ENCODE results near the gene SH3PXD2B.

The SH3PXD2B gene

GRCh38 chr5:172438319-172438668, 16.0 kb downstream of the SH3PXD2B start:
- TF ChIP-seq RAD21 (IDR thresholded peaks at IDR 0.05; ENCODE audit: low read depth) (no peak), EP300 (IDR thresholded peaks at IDR 0.05; ENCODE audit: borderline replicate concordance) (peak; percentile 32; the same call in 1 of the 2 replicates), USF1 (IDR thresholded peaks at IDR 0.05) (no peak), YY1 (IDR thresholded peaks at IDR 0.05; ENCODE audit: low read depth) (no peak), CEBPB (IDR thresholded peaks at IDR 0.05) (no peak), REST (IDR thresholded peaks at IDR 0.05; ENCODE audit: low read depth) (no peak), MAX (IDR thresholded peaks at IDR 0.05) (no peak), CREB1 (IDR thresholded peaks at IDR 0.05; ENCODE audit: low read depth) (no peak), TCF12 (IDR thresholded peaks at IDR 0.05; ENCODE audit: low read depth) (no peak), NFIC (IDR thresholded peaks at IDR 0.05) (peak; percentile 37; the same call in 1 of the 2 replicates), ZBTB7A (IDR thresholded peaks at IDR 0.05; ENCODE audit: low read depth) (no peak), TEAD4 (IDR thresholded peaks at IDR 0.05) (no peak), FOXM1 (IDR thresholded peaks at IDR 0.05; ENCODE audit: borderline replicate concordance, low read depth) (no peak), TAF1 (IDR thresholded peaks at IDR 0.05; ENCODE audit: low read depth) (no peak)

- peak; percentile 88 for TF ChIP-seq CEBPB (IDR thresholded peaks at IDR 0.05)
- TF ChIP-seq USF1 (IDR thresholded peaks at IDR 0.05): no peak
- TF ChIP-seq TAF1 (IDR thresholded peaks at IDR 0.05; ENCODE audit: low read depth): no peak
- peak; percentile 27; the same call in 1 of the 2 replicates for TF ChIP-seq FOXM1 (IDR thresholded peaks at IDR 0.05; ENCODE audit: borderline replicate concordance, low read depth)
- TF ChIP-seq YY1 (IDR thresholded peaks at IDR 0.05; ENCODE audit: low read depth): 0 out of 2 replicates have a peak, but pooled peaks have one; percentile 10
- TF ChIP-seq MAX (IDR thresholded peaks at IDR 0.05): peak; percentile 54
- TF ChIP-seq TCF12 (IDR thresholded peaks at IDR 0.05; ENCODE audit: low read depth): peak; percentile 76
- TF ChIP-seq NFIC (IDR thresholded peaks at IDR 0.05): peak; percentile 99
- peak; percentile 46; the same call in 1 of the 2 replicates for TF ChIP-seq CREB1 (IDR thresholded peaks at IDR 0.05; ENCODE audit: low read depth)
- peak; percentile 74 for TF ChIP-seq EP300 (IDR thresholded peaks at IDR 0.05; ENCODE audit: borderline replicate concordance)
Measured at GRCh38 chr5:172437445-172438318, 16.6 kb downstream of the SH3PXD2B start.

GRCh38 chr5:172436879-172437369, 17.4 kb downstream of the SH3PXD2B start:
- TF ChIP-seq YY1 (IDR thresholded peaks at IDR 0.05; ENCODE audit: low read depth): no peak
- no peak for TF ChIP-seq MAX (IDR thresholded peaks at IDR 0.05)
- no peak for TF ChIP-seq NFIC (IDR thresholded peaks at IDR 0.05)
- no peak for TF ChIP-seq CREB1 (IDR thresholded peaks at IDR 0.05; ENCODE audit: low read depth)
- TF ChIP-seq TEAD4 (IDR thresholded peaks at IDR 0.05): no peak
- no peak for TF ChIP-seq REST (IDR thresholded peaks at IDR 0.05; ENCODE audit: low read depth)
- no peak for TF ChIP-seq EP300 (IDR thresholded peaks at IDR 0.05; ENCODE audit: borderline replicate concordance)
- no peak for TF ChIP-seq RAD21 (IDR thresholded peaks at IDR 0.05; ENCODE audit: low read depth)
- no peak for TF ChIP-seq FOXM1 (IDR thresholded peaks at IDR 0.05; ENCODE audit: borderline replicate concordance, low read depth)
- no peak for TF ChIP-seq TCF12 (IDR thresholded peaks at IDR 0.05; ENCODE audit: low read depth)
- no peak for TF ChIP-seq CEBPB (IDR thresholded peaks at IDR 0.05)
- no peak for TF ChIP-seq USF1 (IDR thresholded peaks at IDR 0.05)
- TF ChIP-seq EGR1 (IDR thresholded peaks at IDR 0.05): no peak
- no peak for TF ChIP-seq ZBTB7A (IDR thresholded peaks at IDR 0.05; ENCODE audit: low read depth)
- TF ChIP-seq TAF1 (IDR thresholded peaks at IDR 0.05; ENCODE audit: low read depth): no peak

GRCh38 chr5:172436078-172436878, 18.0 kb downstream of the SH3PXD2B start:
- TF ChIP-seq CREB1 (IDR thresholded peaks at IDR 0.05; ENCODE audit: low read depth) (no peak), FOXM1 (IDR thresholded peaks at IDR 0.05; ENCODE audit: borderline replicate concordance, low read depth) (no peak), TAF1 (IDR thresholded peaks at IDR 0.05; ENCODE audit: low read depth) (no peak)
